Inflammatory macrophage treated with lipopolysaccharide for 4 hours (primary cell): Measurements from ENCODE around the gene RESP18.
"Not testable (repeated sequence)": the region's sequence is repeated elsewhere in the genome, so short reads cannot be mapped to it uniquely, and the experiment has no call there.

Experiments
- DNase-seq: peaks from one replicate; pipeline ENCODE4 v3.0.0-alpha.2; 2020

The RESP18 gene

GRCh38 chr2:219325136-219325535 is 7.4 kb downstream of the RESP18 start:
- DNase-seq = no peak

DNA sequence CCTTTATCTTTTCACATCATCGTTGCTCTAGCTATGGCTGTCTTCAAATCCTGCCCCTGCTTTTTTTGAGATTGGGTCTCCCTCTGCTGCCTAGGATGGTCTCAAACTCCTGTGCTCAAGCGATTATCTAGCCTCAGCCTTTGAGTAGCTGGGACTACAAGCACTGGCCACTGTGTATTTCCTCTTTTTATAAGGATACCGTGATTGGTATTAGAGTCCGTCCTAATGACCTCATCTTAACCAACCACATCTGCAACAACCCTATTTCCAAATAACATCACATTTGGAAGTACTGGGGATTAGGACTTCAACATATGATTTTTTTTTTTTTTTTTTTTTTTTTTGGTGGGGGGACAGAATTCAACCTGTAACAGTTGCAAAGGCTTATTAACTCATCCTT is 9.1 kb downstream of the RESP18 start:
- DNase-seq = peak; percentile 64

- DNase-seq = no peak
Observed at GRCh38 chr2:219314804-219315468, 17.6 kb downstream of the RESP18 start.

- not testable (repeated sequence) for DNase-seq
Observed at GRCh38 chr2:219312683-219313263, 19.8 kb downstream of the RESP18 start.

DNA sequence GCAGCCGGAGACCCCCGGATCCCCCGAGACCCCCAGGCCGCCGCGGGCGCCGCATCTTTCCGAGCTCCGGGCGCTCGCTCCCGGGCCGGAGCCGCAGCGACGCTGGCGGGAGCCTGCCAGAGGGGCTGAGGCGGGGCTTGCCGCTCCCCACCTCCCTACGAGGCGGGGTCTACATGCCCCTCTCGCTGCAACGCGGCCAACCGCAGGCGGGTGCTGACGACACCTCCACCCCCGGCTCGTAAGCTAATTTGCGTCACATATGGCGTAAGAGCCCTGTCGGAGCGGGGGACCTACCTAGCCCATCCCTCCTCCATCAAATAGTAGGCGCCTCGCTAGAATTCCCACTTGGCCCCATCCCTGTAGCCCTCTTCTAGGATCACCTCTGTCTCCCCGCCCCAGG is 23.3 kb downstream of the RESP18 start, which contains the start of gene PTPRN:
TSS of gene PTPRN (minus strand) at position 124 of the 400 bp plus-strand sequence. CDS start at position 55, 69 bp downstream.
- no peak for DNase-seq

- peak; percentile 51 for DNase-seq
Observed at GRCh38 chr2:219308142-219309101, 24.1 kb downstream of the RESP18 start.

DNA sequence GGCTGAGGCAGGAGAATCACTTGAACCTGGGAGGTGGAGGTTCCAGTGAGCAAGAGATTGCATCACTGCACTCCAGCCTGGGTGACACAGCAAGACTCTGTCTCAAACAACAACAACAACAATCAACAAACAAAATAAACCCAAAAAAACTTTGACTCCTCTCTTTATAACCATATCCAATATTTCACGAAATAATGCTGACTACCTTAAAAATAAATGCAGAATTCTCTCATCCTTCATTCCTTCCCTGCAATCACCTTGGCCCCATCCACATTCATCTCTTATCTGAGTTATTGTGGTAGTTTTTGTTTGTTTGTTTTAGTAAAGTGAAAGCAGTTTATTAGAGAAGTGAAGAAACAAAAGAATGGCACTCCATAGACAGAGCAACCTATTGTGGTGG is 26.5 kb downstream of the RESP18 start:
- no peak for DNase-seq

DNA sequence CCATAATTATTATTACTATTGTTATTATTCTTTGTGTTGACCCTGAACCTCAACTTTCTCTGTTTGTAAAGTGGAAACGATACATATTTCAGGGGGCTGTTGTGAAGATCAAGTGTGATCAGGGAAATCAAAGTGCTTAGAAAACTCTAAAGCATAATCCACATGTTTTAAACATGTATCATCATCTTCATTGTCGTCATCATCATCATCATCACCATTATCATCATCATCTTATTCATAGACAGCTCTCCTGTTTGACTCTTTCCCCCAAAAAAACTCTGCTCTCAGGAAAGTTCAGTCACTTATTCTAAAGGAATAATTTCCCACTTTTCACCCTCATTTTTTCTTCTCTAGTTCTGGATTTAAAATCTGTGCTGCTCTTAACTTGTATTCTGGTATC is 28.3 kb downstream of the RESP18 start:
- DNase-seq = no peak

GRCh38 chr2:219302412-219302968 is 30.1 kb downstream of the RESP18 start:
- DNase-seq = no peak

GRCh38 chr2:219300022-219300421 is 32.5 kb downstream of the RESP18 start:
- no peak for DNase-seq

- DNase-seq = no peak
Observed at GRCh38 chr2:219299372-219299760, 33.2 kb downstream of the RESP18 start.

DNA sequence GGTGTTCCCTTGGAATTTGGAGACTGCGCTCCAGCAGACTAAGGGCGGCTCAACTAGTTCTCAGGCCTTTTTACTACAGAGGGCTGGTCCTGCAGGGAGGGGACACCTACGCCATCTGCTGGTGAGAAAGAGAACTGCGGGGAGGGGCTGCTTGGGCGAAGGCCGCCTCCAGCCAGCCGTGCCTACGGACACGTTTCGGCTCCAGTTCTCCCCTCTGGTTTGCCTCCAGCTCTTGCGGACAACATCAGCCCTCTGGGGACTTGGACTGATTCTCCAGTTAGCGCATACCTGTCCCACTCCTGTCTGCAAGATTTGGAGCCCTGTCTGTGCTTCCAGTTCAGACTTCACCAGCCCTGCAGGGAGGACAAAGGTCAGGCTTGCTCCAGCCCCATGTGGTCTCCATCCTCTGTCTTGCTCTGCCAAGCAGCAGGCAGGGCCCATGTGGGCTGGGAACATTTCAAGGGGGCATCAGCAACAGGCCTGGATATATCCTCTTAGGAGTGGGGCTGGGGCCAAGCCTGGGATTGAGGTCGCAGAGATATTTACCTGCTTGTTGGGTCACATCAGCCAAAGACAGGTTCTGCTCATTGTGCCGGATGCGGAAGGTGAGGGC is 33.7 kb downstream of the RESP18 start:
- DNase-seq = peak; percentile 76

- no peak for DNase-seq
Observed at GRCh38 chr2:219297766-219298456, 34.6 kb downstream of the RESP18 start.

GRCh38 chr2:219296631-219297391 is 35.7 kb downstream of the RESP18 start:
- no peak for DNase-seq

GRCh38 chr2:219296142-219296541 is 36.4 kb downstream of the RESP18 start:
- no peak for DNase-seq

DNA sequence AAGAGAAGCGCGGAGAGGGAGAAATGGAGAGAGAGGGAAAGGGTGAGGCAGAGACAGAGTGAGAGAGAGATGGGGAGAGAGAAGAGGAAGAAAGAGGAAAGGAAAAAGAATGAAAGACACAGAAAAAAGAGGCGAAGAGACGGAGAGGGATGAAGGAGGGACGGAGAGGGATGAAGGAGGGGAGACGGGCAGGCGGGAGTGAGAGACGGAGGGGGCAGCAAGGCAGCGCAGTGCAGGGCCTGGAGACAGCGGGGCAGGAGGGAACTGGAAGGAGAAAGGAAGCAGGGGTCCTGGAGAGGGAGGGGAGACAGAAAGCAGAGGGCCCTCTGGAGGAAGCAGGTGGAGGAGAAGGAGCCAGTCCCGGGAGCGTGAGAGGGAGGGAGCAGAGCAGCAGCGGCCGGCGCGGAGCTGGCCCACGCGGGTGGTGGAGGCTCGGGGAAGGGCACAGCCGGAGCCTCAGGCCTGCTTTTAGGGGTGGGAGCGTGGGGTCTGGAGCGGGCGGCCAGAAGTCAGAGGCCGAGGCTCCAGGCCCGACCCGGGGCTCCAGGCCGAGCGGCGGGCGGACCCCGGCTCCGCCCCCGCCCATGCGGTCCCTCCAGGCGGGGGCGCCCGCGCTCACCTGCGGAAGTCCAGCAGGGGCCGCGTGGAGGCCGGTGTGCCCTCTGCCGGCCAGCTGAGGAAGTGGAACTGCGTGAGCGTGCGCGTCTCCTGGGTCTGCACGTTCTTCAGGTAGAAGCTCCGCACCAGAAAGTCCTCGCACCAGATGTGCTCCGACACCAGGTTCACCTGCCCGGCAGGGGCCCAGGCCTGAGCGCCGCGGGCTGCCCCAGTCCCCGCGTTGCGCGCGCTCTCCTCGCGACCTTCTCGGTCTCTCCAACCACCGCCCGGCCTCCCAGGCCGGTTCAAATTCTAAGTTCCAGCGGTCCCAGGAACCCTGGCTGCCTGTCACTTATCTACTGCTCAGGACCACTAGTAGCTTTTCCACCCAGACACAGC is 37.9 kb downstream of the RESP18 start:
- peak; percentile 74 for DNase-seq

- no peak for DNase-seq
Observed at GRCh38 chr2:219293736-219294231, 38.8 kb downstream of the RESP18 start.

DNA sequence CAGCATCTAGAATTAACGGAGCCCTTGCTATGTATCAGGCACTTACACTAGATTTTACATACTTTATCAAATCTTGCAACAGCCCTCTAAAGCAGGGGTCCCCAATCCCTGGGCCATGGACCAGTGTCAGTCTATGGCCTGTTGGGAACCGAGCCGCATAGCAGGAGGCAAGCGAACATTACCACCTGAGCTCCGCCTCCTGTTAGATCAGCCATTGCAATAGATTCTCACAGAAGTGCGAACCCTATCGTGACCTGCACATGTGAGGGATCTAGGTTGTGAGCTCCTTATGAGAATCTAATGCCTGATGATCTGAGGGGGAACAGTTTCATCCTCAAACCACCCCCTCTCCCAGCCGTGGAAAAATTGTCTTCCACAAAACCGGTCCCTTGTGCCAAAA is 39.9 kb downstream of the RESP18 start:
- DNase-seq = no peak

GRCh38 chr2:219291910-219292490 is 40.5 kb downstream of the RESP18 start:
- no peak for DNase-seq

- no peak for DNase-seq
Observed at GRCh38 chr2:219291394-219291793, 41.1 kb downstream of the RESP18 start.
